Activated T-helper 9 cell treated with anti-CD3 and anti-CD28 coated beads, Interleukin-2, amount 50 U/mL, for 16 hours (primary cell): ENCODE data around the gene FBXO7.

ENCODE experiments used
- DNase-seq: peaks from one replicate; pipeline ENCODE4 v3.0.0-alpha.2; 2020; ENCODE audit warnings: low read depth

The FBXO7 gene

GRCh38 chr22:32531931-32532819, 57.6 kb downstream of the FBXO7 start:
- no peak for DNase-seq

GRCh38 chr22:32532820-32533128, 58.2 kb downstream of the FBXO7 start:
- DNase-seq = no peak

GRCh38 chr22:32533265-32534111, 58.9 kb downstream of the FBXO7 start:
- no peak for DNase-seq

GRCh38 chr22:32534252-32535235, 59.9 kb downstream of the FBXO7 start:
- no peak for DNase-seq

- no peak for DNase-seq
These were observed 61.0 kb downstream of the FBXO7 start for GRCh38 chr22:32535531-32536190.

GRCh38 chr22:32536352-32536751, 61.7 kb downstream of the FBXO7 start:
- DNase-seq = no peak

- DNase-seq = no peak
These were observed 63.9 kb downstream of the FBXO7 start for GRCh38 chr22:32538521-32538920.

GRCh38 chr22:32539631-32540421, 65.2 kb downstream of the FBXO7 start:
- DNase-seq = no peak

GRCh38 chr22:32541481-32541880, 66.9 kb downstream of the FBXO7 start:
- DNase-seq = no peak

GRCh38 chr22:32542066-32542676, 67.6 kb downstream of the FBXO7 start:
- DNase-seq = no peak

GRCh38 chr22:32542677-32543357, 68.2 kb downstream of the FBXO7 start:
- DNase-seq = no peak

GRCh38 chr22:32544953-32545558, 70.4 kb downstream of the FBXO7 start:
- no peak for DNase-seq

GRCh38 chr22:32545801-32546200, 71.2 kb downstream of the FBXO7 start:
- DNase-seq = no peak

GRCh38 chr22:32546496-32546895, 71.9 kb downstream of the FBXO7 start:
- no peak for DNase-seq

GRCh38 chr22:32546935-32547334, 72.3 kb downstream of the FBXO7 start:
- DNase-seq = no peak

- DNase-seq = no peak
These were observed 73.4 kb downstream of the FBXO7 start for GRCh38 chr22:32548039-32548438.
